ENCODE results near the gene CDC42SE1.

Gene CDC42SE1

DNA sequence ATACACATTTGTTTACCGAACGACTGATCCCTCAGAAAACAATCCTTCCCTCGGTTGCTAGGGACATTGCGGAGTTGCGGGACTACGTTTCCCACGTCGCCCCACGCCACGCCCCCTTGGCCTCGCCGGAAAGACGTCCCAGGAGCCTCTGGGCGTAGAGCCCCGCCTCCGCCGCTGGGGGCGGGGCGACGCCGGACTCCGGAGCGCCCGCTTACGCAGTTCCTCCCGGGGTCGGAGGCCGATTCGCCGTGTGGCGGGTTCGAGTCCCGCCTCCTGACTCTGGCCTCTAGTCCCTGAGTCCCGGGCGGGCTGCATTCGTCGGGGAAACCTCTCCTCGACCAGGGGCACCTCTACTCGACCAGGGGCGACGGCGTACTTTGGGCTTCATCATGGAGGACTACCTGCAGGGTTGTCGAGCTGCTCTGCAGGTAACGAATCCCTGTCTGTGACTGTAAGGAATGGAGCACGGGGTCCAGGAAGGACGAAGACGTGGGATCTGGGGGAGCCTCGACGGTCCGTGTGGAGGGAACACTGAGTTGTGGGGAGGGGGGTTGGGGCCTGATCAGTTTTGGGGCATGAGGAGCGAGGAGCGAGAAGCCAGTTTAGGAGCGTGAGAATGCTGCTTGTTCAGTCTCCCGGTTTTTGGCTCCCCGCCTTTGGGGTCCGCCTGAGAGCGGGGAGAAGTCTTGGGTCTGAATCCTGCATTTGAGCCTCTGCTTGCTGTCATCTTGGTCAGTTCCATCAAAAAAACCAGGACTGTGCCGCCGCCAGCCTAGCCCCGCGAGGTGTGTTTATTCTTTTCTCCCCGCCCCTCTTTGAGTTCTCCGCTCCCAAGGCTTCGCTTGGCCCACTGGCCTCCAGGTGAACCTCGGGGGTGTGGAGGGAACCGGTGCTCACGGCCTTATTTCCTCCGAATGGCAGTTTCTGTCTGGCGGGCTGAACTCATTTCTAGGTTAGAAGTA, 50.9 kb downstream of the CDC42SE1 start, which contains the start of gene PRUNE1:
Gene PRUNE1, plus strand, starts transcription at position 206 of the 962 bp plus-strand sequence. Its CDS starts 184 bp downstream, at position 390.
- Histone ChIP-seq H3K9me3 (ENCODE audit: control insufficient read depth, low read length) (no peaks in the 10 kb centered on the region), H3K27ac (peak within 1 kb of the TSS; percentile 95), H3K79me2 (peaks cover 5% of the 10 kb centered on the region), H3K9ac (peak within 1 kb of the TSS; percentile 53), H3K36me3 (ENCODE audit: control insufficient read depth, insufficient read depth, low read length) (no peaks in the 10 kb centered on the region), H3K4me2 (ENCODE audit: low read length) (peak within 1 kb of the TSS; percentile 81), H3K27me3 (ENCODE audit: control insufficient read depth, insufficient read depth, low read length) (no peaks in the 10 kb centered on the region), H3K4me1 (peaks cover 15% of the 10 kb centered on the region), H3K4me3 (ENCODE audit: low read depth, low read length) (peak within 1 kb of the TSS; percentile 79), H2AFZ (peak within 1 kb of the TSS; percentile 83)
- TF ChIP-seq, protein P1, sequence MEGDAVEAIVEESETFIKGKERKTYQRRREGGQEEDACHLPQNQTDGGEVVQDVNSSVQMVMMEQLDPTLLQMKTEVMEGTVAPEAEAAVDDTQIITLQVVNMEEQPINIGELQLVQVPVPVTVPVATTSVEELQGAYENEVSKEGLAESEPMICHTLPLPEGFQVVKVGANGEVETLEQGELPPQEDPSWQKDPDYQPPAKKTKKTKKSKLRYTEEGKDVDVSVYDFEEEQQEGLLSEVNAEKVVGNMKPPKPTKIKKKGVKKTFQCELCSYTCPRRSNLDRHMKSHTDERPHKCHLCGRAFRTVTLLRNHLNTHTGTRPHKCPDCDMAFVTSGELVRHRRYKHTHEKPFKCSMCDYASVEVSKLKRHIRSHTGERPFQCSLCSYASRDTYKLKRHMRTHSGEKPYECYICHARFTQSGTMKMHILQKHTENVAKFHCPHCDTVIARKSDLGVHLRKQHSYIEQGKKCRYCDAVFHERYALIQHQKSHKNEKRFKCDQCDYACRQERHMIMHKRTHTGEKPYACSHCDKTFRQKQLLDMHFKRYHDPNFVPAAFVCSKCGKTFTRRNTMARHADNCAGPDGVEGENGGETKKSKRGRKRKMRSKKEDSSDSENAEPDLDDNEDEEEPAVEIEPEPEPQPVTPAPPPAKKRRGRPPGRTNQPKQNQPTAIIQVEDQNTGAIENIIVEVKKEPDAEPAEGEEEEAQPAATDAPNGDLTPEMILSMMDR (IDR thresholded peaks at IDR 0.05): no peak

DNA sequence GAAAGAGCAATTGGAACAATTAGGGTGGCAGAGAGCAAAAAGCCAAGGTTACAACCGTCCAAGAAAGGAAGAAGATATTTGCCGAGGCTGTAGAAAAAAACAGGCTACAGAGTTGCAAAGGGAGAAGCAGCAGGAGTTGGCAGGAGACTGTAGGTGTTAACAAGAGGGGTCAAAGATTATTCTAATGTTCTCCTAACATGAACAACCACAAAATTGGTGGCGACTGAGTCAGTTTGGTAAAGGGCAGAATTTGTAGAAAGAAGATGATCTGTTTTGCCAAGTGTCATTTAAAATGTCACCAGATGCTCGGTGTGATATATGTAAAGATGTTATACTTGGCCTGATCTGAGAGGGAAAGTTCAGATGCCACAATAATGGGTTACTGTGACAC, 51.6 kb downstream of the CDC42SE1 start:
- Histone ChIP-seq H3K79me2 (peaks cover 5% of the 10 kb centered on the region), H3K9me3 (ENCODE audit: control insufficient read depth, low read length) (no peaks in the 10 kb centered on the region), H3K4me3 (ENCODE audit: low read depth, low read length) (peak overlapping the region; percentile 79), H3K9ac (peak overlapping the region; percentile 37), H3K4me1 (peaks cover 11% of the 10 kb centered on the region), H3K36me3 (ENCODE audit: control insufficient read depth, insufficient read depth, low read length) (no peaks in the 10 kb centered on the region), H2AFZ (peak overlapping the region; percentile 82), H3K27me3 (ENCODE audit: control insufficient read depth, insufficient read depth, low read length) (no peaks in the 10 kb centered on the region), H3K27ac (peak overlapping the region; percentile 95), H3K4me2 (ENCODE audit: low read length) (peak overlapping the region; percentile 63)
- TF ChIP-seq, protein P1 (IDR thresholded peaks at IDR 0.05): no peak

DNA sequence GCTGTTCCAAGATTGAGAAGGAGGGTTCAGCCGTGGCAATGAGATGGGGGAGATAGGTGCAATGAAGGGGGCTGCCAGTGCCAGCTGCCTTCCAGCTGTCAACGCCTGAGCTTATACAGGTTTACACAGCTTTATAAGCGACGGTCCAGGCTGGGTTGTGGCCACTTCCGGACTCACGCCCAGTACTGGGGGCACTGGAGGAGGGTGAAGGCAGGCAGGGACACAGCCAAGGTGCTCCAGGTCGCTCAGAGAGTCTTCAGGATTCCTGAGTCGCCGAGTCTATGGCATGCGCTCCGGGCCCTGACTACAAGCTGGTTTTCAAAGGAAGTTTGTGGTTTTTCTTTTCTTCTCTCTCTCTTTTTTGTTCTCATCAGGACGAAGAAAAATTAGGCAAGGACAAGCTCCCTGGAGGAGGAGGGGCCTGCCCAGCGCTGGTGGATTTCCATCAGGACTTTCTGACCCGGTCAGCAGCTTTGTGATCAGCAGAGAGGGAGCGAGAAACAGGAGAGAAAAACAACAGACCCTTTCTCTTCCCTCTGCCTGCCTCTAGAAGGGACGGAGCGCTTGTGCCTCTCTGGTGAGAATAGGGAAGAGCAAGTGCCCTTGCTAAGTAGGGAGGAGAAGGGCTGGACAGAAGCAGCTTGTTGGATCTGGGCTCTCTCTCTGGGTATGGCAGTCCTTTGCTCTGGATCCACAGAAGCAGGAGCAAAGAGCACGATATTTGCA, 52.9 kb downstream of the CDC42SE1 start, which contains the start of gene MINDY1:
Gene MINDY1, minus strand, starts transcription at position 576 of the 726 bp plus-strand sequence. CDS start 4,285 bp downstream, outside the sequence.
- H3K4me3 ChIP-seq (ENCODE audit: low read depth, low read length): peak within 1 kb of the TSS; percentile 79
- H3K4me1 ChIP-seq: peaks cover 11% of the 10 kb centered on the region
- no peaks in the 10 kb centered on the region for H3K9me3 ChIP-seq (ENCODE audit: control insufficient read depth, low read length)
- peak within 1 kb of the TSS; percentile 63 for H3K4me2 ChIP-seq (ENCODE audit: low read length)
- H3K27me3 ChIP-seq (ENCODE audit: control insufficient read depth, insufficient read depth, low read length): no peaks in the 10 kb centered on the region
- H3K36me3 ChIP-seq (ENCODE audit: control insufficient read depth, insufficient read depth, low read length): no peaks in the 10 kb centered on the region
- peak within 1 kb of the TSS; percentile 85 for H2AFZ ChIP-seq
- peak within 1 kb of the TSS; percentile 37 for H3K9ac ChIP-seq
- peak within 1 kb of the TSS; percentile 95 for H3K27ac ChIP-seq
- H3K79me2 ChIP-seq: peaks cover 5% of the 10 kb centered on the region
- TF ChIP-seq, protein P1 (IDR thresholded peaks at IDR 0.05): peak; percentile 47

DNA sequence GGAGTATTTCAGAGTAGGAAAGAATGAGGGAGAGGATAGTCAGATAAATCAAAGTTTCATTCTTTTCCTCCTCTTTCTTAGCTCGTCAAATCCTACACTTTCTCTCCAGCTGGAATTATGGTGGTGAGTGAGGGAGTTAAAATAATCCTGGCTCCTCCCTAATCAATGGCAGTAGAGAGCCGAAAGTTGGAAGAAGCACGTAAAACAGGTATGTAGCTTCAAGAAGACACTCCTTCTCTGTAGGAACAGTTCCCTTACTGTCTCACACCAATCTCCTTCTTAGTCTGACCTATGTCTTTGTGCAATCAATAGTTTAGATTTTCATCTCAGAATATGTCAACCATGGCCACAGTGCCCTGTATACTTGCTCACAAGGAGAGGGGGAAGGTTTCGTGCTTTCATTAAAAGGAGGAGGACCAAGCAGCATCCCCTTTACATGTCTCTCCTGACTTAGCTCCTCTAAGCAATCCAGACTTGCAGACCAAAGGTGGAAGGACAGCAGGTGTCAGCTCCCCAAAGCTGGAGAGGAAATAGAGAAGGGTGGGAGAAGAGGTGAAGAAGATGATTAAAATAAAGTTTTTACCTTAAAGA, 53.6 kb downstream of the CDC42SE1 start:
- Histone ChIP-seq H3K27ac (peak overlapping the region; percentile 95), H3K4me3 (ENCODE audit: low read depth, low read length) (peak overlapping the region; percentile 78), H3K36me3 (ENCODE audit: control insufficient read depth, insufficient read depth, low read length) (no peaks in the 10 kb centered on the region), H3K4me2 (ENCODE audit: low read length) (peak overlapping the region; percentile 63), H3K9me3 (ENCODE audit: control insufficient read depth, low read length) (no peaks in the 10 kb centered on the region), H3K79me2 (peaks cover 5% of the 10 kb centered on the region), H2AFZ (peak overlapping the region; percentile 85), H3K4me1 (peaks cover 11% of the 10 kb centered on the region), H3K27me3 (ENCODE audit: control insufficient read depth, insufficient read depth, low read length) (no peaks in the 10 kb centered on the region), H3K9ac (peak overlapping the region; percentile 11)
- TF ChIP-seq, protein P1 (IDR thresholded peaks at IDR 0.05): no peak
